HepG2 (cell line): ENCODE data around the gene STBD1. TPM values are rescaled to one million over a fixed set of nuclear protein-coding genes. Genes with fewer than 3 reads are reported as not detected.

ENCODE experiments used
- BHLHE40 ChIP-seq: IDR thresholded peaks from 2 replicates; pipeline ENCODE4 v1.6.1; 2011; ENCODE audit warnings: low read length, improper control_type of control experiment
- CBFB ChIP-seq: sonication (generic); formaldehyde crosslinking; IDR thresholded peaks from 2 replicates; pipeline ENCODE4 v1.4.0; 2020; ENCODE audit warnings: missing genetic modification reagents
- DNMT3B ChIP-seq: conservative IDR thresholded peaks from 2 replicates; pipeline ENCODE4 v1.6.1; 2016; ENCODE audit warnings: missing biosample characterization, control low read depth
- ERF ChIP-seq: IDR thresholded peaks from 2 replicates; pipeline ENCODE4 v1.6.1; 2018; ENCODE audit warnings: missing biosample characterization, missing genetic modification reagents
- KLF12 ChIP-seq: sonication (generic); formaldehyde crosslinking; IDR thresholded peaks from 2 replicates; pipeline ENCODE4 v1.4.0; 2020; ENCODE audit warnings: missing genetic modification reagents, borderline replicate concordance
- MEIS2 ChIP-seq: sonication (generic); formaldehyde crosslinking; IDR thresholded peaks from 2 replicates; pipeline ENCODE4 v1.9.0; 2021; ENCODE audit warnings: mild to moderate bottlenecking, missing genetic modification reagents
- NFE2L2 ChIP-seq: fragments of 150-350 bp; IDR thresholded peaks from 2 replicates; pipeline ENCODE4 v1.6.1; 2014; ENCODE audit warnings: low read length
- NFKB2 ChIP-seq: sonication (generic); formaldehyde crosslinking; IDR thresholded peaks from 2 replicates; pipeline ENCODE4 v1.4.0; 2020; ENCODE audit warnings: missing genetic modification reagents, borderline replicate concordance
- POLR2AphosphoS5 ChIP-seq: IDR thresholded peaks from 2 replicates; pipeline ENCODE4 v1.6.1; 2012; ENCODE audit warnings: low read depth, low read length
- SMAD1 ChIP-seq: sonication (generic); formaldehyde crosslinking; IDR thresholded peaks from 2 replicates; pipeline ENCODE4 v1.4.0; 2020; ENCODE audit warnings: missing genetic modification reagents, low read depth, mild to moderate bottlenecking, borderline replicate concordance
- SMYD3 ChIP-seq: sonication (generic); formaldehyde crosslinking; IDR thresholded peaks from 2 replicates; pipeline ENCODE4 v1.8.1; 2023; ENCODE audit warnings: mild to moderate bottlenecking, missing genetic modification reagents
- XBP1 ChIP-seq: sonication (generic); formaldehyde crosslinking; IDR thresholded peaks from 2 replicates; pipeline ENCODE4 v1.5.0; 2020; ENCODE audit warnings: missing genetic modification reagents
- YEATS2 ChIP-seq: sonication (generic); formaldehyde crosslinking; IDR thresholded peaks from 2 replicates; pipeline ENCODE4 v1.4.0; 2020; ENCODE audit warnings: missing genetic modification reagents, borderline replicate concordance
- ZNF543 ChIP-seq: sonication (generic); formaldehyde crosslinking; IDR thresholded peaks from 2 replicates; pipeline ENCODE4 v1.4.0; 2020; ENCODE audit warnings: mild to moderate bottlenecking, missing genetic modification reagents
- ZNF670 ChIP-seq: sonication (generic); formaldehyde crosslinking; IDR thresholded peaks from 2 replicates; pipeline ENCODE4 v1.8.0; 2022; ENCODE audit warnings: mild to moderate bottlenecking, missing genetic modification reagents, borderline replicate concordance
- ZNF749 ChIP-seq: sonication (generic); formaldehyde crosslinking; IDR thresholded peaks from 2 replicates; pipeline ENCODE4 v1.8.0; 2022; ENCODE audit warnings: mild to moderate bottlenecking, missing genetic modification reagents, moderate library complexity, borderline replicate concordance
- ZNF776 ChIP-seq: sonication (generic); formaldehyde crosslinking; IDR thresholded peaks from 2 replicates; pipeline ENCODE4 v1.4.0; 2020; ENCODE audit warnings: mild to moderate bottlenecking, missing genetic modification reagents
- ZSCAN30 ChIP-seq: sonication (generic); formaldehyde crosslinking; IDR thresholded peaks from 2 replicates; pipeline ENCODE4 v1.5.0; 2020; ENCODE audit warnings: mild to moderate bottlenecking, missing genetic modification reagents
- polyA plus RNA-seq, 8 experiments: library from polyadenylated mRNA; depleted of rRNA in 3 of 8; stranded (reverse) in 7 of 8; unstranded in 1 of 8; fragments of >200 nt; fragmentation: Illumina TruSeq in 4 of 8; extraction: Trizol in 4 of 8; gene quantifications; 2 replicates each; pipeline versions ENCODE4 v1.2.1 to v1.2.3, GENCODE V29; 2011 to 2016; ENCODE audit warnings: low read depth in 4 of 8, missing spikeins in 1 of 8, mixed read lengths in 1 of 8; ENCODE audit not compliant: insufficient read depth in 1 of 8
- total RNA-seq, 5 experiments: library from RNA; depleted of rRNA; stranded (reverse); fragments of >200 nt; fragmentation: Illumina TruSeq; extraction: Trizol; gene quantifications; 2 replicates each; pipeline ENCODE4 v1.2.3, GENCODE V29; 2016; ENCODE audit warnings: low read depth in 1 of 5
- TF ChIP-seq, protein P1 (sequence below): IDR thresholded peaks from 2 replicates; pipeline ENCODE4 v1.6.1; 2016; ENCODE audit warnings: mild to moderate bottlenecking
- TF ChIP-seq, protein P2 (sequence below): sonication (generic); formaldehyde crosslinking; IDR thresholded peaks from 2 replicates; pipeline ENCODE4 v1.5.1; 2020; ENCODE audit warnings: missing genetic modification reagents, mild to moderate bottlenecking, borderline replicate concordance
- TF ChIP-seq, protein P3 (sequence below): sonication (generic); formaldehyde crosslinking; IDR thresholded peaks from 2 replicates; pipeline ENCODE4 v1.4.0; 2020; ENCODE audit warnings: missing genetic modification reagents

STBD1 gene
- total and polyA plus RNA-seq, 2 of the 13 experiments (the other 11 are each of a cell fraction or from before 2014, with no cell fraction given): 2.8 to 4.3 TPM

DNA sequence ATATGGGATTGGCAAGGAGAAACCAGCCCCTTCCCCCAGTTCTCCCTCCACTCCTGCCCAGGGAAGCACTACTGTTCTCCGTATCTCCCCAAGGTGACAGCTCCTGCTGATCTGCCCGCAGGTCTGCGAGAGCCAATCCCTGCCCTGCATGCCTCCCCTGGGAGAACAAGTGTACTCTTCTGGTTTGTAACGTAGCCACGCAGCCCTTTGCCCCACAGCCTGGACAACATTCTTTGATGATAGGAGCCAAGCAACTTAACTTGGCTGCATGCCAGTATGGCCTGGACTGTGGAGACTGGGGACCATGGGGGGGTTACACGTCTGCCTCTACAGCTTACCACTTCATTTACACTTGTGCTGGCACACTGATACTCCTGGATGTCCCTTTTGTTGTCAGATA is 2.0 kb downstream of the STBD1 start (continued):
- TF ChIP-seq ZSCAN30 (no peak), YEATS2 (CRISPR knock-in tag) (0 out of 2 replicates have a peak, but pooled peaks have one; percentile 29), DNMT3B (CRISPR knock-in tag) (no peak), BHLHE40 (peak; percentile 41; the same call in 1 of the 2 replicates), ERF (CRISPR knock-in tag) (peak; percentile 50; the same call in 1 of the 2 replicates), ZNF670 (CRISPR knock-in tag) (no peak), CBFB (no peak), XBP1 (no peak), KLF12 (CRISPR knock-in tag) (no peak), NFKB2 (no peak), ZNF749 (no peak), SMAD1 (no peak), ZNF543 (CRISPR knock-in tag) (no peak), ZNF776 (no peak), NFE2L2 (no peak), POLR2AphosphoS5 (peak; percentile 35; the same call in 1 of the 2 replicates), MEIS2 (no peak), SMYD3 (CRISPR knock-in tag) (no peak)
- TF ChIP-seq, protein P1, sequence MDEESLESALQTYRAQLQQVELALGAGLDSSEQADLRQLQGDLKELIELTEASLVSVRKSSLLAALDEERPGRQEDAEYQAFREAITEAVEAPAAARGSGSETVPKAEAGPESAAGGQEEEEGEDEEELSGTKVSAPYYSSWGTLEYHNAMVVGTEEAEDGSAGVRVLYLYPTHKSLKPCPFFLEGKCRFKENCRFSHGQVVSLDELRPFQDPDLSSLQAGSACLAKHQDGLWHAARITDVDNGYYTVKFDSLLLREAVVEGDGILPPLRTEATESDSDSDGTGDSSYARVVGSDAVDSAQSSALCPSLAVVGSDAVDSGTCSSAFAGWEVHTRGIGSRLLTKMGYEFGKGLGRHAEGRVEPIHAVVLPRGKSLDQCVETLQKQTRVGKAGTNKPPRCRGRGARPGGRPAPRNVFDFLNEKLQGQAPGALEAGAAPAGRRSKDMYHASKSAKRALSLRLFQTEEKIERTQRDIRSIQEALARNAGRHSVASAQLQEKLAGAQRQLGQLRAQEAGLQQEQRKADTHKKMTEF (CRISPR knock-in tag): peak; percentile 57; the same call in 1 of the 2 replicates
- TF ChIP-seq, protein P2, sequence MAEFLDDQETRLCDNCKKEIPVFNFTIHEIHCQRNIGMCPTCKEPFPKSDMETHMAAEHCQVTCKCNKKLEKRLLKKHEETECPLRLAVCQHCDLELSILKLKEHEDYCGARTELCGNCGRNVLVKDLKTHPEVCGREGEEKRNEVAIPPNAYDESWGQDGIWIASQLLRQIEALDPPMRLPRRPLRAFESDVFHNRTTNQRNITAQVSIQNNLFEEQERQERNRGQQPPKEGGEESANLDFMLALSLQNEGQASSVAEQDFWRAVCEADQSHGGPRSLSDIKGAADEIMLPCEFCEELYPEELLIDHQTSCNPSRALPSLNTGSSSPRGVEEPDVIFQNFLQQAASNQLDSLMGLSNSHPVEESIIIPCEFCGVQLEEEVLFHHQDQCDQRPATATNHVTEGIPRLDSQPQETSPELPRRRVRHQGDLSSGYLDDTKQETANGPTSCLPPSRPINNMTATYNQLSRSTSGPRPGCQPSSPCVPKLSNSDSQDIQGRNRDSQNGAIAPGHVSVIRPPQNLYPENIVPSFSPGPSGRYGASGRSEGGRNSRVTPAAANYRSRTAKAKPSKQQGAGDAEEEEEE (CRISPR knock-in tag): no peak
- TF ChIP-seq, protein P3, sequence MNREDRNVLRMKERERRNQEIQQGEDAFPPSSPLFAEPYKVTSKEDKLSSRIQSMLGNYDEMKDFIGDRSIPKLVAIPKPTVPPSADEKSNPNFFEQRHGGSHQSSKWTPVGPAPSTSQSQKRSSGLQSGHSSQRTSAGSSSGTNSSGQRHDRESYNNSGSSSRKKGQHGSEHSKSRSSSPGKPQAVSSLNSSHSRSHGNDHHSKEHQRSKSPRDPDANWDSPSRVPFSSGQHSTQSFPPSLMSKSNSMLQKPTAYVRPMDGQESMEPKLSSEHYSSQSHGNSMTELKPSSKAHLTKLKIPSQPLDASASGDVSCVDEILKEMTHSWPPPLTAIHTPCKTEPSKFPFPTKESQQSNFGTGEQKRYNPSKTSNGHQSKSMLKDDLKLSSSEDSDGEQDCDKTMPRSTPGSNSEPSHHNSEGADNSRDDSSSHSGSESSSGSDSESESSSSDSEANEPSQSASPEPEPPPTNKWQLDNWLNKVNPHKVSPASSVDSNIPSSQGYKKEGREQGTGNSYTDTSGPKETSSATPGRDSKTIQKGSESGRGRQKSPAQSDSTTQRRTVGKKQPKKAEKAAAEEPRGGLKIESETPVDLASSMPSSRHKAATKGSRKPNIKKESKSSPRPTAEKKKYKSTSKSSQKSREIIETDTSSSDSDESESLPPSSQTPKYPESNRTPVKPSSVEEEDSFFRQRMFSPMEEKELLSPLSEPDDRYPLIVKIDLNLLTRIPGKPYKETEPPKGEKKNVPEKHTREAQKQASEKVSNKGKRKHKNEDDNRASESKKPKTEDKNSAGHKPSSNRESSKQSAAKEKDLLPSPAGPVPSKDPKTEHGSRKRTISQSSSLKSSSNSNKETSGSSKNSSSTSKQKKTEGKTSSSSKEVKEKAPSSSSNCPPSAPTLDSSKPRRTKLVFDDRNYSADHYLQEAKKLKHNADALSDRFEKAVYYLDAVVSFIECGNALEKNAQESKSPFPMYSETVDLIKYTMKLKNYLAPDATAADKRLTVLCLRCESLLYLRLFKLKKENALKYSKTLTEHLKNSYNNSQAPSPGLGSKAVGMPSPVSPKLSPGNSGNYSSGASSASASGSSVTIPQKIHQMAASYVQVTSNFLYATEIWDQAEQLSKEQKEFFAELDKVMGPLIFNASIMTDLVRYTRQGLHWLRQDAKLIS (CRISPR knock-in tag): no peak
